HG02973 (cell line): ENCODE measurements around the gene UBC.
A peak's percentile ranks its signal among the peaks of the same experiment; 100 is the strongest.
"Not testable (repeated sequence)": the region's sequence is repeated elsewhere in the genome, so short reads cannot be mapped to it uniquely, and the experiment has no call there.

Experiments
- ATAC-seq: cut with Tn5 transposase; IDR thresholded peaks from one replicate; pipeline ENCODE4 v1.9.1; 2021; ENCODE audit warnings: moderate library complexity; ENCODE audit not compliant: unreplicated experiment

Gene UBC

DNA sequence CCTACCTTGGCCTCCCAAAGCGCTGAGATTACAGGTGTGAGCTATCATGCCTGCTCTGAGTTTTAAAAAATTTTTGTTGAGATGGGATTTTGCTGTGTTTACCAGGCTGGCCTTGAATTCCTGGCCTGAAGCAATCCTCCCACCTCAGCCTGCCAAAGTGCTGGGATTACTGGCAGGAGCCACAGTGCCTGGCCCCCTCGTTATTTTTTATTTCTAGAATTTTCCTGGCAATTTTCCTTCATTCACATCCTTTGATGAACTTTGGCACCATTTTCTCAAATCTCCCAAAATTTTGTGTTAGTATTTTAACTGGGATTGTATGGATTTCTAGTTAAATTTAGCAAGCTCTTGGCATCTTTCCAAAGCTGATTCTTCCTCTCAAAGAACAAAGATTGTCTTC is 26.2 kb downstream of the UBC start:
- no peak for ATAC-seq

DNA sequence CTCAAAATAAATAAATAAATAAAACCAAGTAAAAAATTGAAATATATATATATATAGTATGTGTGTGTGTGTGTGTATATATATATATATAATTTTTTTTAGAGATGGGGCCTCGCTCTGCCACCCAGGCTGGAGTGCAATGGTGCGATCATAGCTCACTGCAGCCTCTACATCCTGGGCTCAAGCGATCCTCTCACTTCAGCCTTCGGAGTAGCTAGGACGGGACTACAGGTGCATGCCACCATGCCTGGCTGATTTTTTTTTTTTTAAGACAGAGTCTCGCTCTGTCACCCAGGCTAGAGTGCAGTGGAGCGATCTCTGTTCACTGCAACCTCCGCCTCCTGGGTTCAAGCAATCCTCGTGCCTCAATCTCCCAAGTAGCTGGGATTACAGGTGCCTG is 26.7 kb downstream of the UBC start:
- ATAC-seq, result not testable (repeated sequence)

DNA sequence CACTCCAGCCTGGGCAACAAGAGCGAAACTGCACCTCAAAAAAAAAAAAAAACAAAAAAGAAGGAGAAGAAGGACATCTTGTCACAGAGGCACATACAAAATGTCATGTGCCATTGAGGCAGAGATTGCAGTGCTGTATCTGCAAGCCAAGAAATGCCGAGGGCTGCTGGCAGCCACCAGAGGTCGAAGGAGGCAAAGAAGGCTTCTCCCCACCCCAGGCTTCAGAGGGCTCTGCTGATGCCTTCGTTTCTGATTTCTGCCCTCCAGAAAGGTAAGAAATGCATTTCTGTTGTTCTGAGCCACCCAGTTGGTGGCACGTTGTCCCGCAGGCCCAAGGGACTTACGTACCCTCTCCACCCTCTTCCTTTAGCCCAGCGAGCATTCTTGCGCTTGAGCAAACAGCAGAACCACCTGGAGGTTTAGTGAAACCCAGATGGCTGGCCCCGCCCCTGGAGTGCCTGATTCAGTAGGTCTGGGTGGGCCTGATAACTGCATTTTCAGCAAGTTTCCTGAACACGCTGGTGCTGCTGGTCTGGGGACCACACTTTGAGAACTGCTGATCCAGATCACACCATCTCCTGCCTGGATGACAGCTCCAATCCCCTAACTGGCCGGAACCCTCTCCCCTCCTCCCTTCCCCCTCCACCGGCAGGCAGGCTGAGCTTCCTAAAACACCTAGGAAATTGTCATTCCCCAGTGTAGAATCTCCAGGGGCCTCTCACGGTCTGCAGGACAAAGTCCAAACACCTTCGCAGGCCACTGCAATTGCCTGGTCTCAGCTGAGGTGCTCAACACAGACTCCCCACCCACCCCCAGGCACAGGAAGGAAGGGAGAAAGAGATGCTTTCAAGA is 29.6 kb downstream of the UBC start:
- peak; percentile 78 for ATAC-seq

DNA sequence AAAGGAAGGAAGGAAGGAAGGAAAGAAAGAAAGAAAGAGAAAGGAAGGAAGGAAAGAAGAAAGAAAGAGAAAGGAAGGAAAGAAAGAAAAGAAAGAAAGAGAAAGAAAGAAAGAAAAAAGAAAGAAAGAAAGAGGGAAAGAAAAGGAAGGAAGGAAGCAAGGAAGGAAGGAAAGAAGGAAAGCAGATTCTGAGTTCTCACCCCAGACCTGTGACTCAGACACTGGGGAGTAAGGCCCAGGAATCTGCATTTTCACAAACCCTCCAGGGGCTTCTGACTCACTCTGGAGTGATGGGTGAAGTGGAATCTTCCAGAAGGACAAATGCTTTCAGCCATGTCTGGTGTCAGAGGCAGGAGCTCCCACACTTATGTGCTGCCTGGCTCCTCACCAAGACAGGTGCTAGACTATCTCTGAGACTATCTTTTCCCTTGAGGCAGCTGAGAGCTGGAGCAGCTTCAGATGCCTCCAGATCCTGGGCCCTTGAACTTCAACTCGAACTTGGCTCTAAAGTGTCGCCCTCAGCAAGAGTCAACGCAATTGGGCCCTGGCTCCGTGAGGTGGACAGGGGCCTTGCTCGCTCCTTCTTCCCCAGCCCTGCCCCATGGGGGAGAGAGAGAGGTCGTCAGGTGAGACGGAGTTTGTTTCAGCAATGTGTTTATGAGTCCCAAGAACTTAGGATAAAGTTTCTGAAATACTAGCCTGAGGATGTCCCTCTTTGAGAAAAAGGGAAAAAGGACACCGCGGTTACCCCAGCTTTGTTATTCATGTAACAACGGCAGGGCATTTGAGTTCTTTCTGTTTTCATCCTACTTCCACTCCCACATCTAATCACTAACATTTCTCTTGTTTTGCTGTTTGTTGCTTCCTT is 31.0 kb downstream of the UBC start:
- no peak for ATAC-seq

DNA sequence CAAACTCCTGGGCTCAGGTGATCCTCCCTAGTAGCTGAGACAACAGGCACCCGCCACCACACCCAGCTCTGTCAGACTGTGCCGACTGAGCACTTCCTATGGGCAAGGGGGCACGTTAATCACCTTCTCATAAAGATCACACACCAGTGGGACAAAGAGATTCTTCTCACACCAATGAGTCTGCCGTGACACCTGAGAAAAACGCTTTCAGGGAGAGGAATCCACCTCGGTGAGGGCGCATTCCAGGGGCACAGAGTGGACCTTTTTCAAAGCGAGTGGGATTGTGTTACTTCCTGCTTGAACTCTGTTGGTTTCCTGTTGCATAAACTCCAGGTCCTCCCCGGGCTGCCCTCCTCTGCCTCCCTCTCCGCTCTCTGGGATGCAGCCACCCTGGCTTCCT is 33.3 kb downstream of the UBC start:
- no peak for ATAC-seq

DNA sequence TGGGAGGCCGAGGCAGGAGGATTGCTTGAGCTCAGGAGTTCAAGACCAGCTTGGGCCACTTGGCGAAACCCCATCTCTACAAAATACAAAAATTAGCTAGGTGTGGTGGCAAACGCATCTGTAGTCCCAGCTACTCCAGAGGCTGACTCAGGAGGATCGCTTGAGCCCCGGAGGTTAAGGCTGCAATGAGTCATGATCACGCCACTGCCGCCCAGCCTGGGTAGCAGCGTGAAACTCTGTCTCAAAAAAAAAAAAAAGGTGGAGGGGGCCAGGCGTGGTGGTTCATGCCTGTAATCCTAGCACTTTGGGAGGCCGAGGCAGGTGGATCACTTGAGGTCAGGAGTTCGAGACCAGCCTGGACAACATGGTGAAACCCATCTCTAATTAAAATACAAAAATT is 34.1 kb downstream of the UBC start:
- not testable (repeated sequence) for ATAC-seq

DNA sequence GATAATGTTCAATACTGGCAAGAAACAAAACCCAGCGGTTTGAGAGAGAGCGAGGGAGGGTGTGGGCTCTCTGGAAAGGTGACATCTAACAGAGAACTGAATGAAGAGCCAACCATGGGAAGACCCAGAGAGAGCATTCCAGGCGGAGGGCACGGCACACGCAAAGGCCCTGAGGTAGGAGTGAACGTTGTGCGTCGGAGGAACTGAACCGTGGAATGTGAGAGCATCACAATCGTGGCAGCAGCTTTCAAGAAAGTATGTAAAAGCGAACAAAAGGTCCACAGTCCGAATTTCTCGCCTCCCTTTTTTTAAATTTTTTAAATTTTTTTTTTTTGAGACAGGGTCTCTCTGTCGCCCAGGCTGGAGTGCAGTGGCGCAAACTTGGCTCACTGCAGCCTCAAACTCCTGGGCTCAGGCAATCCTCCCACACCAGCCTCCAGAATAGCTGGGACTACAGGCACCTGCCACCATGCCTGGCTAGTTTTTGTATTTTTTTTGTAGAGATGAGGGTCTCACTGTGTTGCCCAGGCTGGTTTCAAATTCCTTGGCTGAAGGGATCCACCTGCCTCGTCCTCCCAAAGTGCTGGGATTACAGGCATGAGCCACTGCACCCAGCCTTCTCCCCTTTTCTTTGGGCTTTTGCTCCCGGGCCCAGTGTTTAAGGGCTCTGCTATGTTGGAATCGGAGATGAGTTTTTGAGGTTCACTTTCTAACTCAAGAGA is 35.5 kb downstream of the UBC start:
- no peak for ATAC-seq

DNA sequence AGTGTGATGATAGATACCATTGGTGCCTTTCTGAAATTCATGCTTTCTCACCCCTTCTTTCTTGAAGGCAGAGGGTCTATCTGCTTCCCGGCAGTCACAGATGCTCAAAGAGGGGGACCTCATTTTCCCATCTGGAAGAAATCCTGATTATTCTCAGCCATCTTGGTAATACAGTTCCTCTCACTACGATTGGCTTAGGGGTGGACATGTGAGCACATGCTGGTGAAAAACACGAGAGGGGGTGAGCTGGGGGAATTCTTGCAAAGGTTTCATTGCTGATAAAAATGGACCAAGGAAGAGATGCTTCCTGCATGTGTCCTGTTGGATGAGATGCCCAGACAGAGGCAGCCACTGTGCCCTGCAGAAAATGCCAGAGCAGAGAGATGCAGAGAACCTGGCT is 37.0 kb downstream of the UBC start:
- no peak for ATAC-seq

DNA sequence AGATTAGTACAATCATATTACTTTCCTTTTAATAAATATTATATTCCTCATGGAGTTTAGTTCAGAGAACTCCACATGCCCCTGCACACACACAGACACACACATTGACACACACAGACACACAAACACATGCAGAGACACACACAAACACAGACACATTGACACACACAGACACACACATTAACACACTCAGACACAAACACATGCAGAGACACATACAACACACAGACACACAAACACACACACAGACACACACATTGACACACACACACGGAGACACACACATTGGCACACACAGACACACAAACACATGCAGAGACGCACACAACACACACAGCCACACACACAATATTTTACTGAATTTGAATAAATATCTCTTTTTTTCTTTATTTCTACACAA is 38.3 kb downstream of the UBC start:
- no peak for ATAC-seq

DNA sequence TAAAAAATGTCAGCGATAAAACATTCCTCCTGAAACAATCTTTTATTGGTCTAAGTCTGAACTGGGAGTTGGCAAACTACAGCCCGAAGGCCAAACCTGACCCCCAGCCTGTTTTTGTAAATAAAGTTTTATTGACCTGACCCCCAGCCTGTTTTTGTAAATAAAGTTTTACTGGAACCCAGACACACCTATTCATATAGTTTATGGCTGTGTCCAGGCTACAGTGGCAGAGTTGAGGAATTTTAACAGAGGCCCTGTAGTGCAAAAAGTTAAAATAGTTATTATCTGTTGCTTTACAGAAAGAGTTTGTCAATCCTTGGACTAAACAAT is 38.7 kb downstream of the UBC start:
- no peak for ATAC-seq

DNA sequence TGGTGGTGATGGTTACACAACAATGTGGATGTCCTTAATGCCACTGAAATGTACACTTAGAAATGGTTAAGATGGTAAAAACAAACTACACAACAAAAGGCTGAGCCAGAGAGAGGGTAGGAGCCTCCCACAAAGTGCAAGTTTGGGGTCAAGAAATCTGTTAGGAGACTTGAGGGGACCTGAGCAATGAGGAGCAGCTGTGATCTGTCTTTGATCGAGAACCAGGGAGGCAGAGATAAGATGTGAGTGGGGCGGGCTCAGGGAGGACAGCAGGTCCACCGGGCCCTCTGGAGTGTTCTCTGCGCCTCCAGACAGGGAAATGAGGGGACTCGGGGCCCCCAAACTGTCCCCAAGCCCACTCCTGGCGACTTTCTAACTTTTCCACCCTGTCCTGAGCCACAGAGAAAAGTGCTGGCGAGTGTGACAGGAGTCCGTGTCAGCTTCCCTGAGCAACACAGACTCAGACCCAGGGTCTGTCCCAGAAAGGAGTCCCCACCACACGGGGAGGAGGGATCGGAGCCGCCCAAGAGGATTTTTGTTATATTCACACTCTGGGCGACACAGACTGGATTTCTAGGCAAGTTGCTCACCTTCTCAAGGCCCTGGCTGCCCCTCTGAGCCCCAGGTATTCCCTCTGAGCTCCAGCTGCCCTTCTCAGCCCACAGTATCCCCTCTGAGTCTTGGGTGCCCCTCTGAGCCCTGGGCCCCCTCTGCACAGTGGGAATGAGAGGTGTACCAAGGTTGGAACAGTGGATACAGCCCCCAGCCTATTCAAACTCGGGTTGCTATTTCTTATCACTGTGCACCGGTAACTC is 39.3 kb downstream of the UBC start:
- no peak for ATAC-seq

DNA sequence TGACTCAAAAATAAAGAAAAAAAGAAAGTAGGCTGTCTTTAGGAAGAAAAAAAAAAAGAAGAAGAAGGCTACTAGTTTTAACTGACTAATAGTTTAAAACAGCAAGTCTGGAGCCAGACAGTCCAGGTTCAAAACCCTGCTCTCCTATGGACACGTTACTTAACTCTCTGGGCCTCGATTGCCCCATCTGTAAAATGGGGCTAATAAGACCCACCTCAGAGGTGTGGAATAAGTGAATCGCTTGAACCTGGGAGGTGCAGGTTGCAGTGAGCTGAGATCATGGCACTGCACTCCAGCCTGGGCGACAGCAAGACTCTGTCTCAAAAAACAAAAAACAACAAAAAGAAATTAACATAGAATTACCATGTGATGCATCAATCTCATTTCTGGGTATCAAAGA is 40.3 kb downstream of the UBC start:
- no peak for ATAC-seq

DNA sequence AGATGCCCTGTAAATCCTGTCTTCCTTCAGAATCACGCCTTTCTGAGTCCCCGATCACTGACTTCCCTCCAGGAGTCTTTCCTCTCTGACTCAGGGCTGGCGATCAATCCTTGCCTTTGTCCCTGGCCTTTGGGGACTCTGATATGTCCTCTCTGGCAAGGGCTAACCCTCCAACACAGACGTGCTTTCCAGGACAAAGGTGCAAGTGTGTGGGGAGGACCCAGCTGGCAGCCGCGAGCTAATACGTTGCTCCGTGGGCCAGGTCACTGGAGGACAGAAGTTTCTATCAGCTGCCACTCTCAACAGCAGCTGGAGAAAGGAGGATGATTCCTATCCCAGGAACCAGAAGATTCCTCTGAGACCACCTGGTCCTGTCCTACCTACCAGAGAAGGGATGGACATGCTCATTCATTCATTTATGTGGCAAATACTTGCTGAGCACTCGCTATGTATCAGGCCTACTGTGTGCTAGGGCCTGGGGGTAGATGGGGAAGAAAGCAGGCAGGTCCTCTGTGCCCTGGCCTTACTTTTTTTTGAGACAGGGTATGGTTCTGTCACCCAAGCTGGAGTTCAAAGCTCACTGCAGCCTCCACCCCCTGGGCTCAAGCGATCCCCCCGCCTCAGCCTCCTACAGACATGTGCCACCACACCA is 42.3 kb downstream of the UBC start:
- no peak for ATAC-seq

DNA sequence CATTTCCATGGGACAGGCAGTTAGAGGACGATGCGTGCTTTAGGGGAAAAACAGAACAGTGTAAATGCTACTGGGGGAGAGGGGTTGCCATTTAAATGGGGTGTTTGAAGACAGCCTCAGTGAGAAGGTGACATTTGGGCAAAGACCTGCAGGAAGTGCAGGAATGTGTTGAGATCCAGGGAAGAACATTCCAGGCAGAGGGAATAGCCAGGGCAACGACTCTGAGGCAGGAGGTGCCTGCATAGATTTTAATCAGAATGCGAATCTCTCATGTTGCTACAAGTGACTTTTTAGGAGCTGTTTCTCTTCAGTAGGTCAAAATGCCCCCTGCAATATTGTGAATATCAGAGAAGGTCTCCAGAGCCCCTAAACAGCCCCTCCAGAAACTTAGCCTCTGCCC is 43.2 kb downstream of the UBC start:
- no peak for ATAC-seq

DNA sequence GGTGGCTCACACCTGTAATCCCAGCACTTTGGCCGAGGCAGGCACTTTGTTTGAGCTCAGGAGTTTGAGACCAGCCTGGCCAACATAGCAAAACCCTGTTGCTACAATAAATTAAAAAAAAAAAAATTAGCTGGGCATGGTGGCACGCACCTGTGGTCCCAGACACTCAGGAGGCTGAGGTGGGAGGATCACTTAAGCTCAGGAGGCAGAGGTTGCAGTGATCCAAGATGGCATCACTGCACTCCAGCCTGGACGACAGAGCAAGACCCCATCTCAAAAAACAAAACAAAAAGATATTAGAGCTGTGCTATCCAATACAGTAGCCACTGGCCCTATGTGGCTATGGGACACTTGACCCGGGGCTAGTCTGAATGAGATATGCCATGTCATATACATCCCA is 43.9 kb downstream of the UBC start:
- no peak for ATAC-seq

DNA sequence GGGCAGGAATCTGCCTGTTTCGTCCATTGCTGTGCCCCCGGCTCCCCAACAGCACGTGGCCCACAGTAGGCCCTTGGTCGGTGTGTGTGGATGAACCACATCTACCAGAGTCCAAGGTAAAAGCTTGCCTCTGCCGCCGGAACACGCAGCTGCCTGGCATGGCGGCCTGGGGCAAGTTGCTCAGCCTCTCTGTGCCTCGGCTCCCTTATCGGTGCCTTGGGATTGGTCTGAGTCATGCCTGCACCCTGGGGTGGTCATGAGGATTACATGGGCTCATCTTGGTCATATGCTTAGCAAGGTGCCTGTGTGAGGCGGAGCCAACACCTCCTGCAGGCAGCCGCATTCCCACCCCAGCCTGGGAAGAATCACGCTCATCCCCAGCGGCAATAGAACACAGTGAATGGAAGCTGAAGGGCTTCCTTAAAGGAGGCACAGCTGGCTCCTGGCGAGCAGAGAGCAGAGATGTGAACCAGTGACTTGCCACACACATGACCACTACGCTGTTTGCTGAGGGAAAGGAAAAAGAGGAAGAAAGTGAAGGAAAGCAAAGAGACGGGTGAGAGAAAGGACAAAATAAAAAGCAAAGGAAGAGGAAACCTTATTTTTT is 45.3 kb downstream of the UBC start:
- no peak for ATAC-seq

DNA sequence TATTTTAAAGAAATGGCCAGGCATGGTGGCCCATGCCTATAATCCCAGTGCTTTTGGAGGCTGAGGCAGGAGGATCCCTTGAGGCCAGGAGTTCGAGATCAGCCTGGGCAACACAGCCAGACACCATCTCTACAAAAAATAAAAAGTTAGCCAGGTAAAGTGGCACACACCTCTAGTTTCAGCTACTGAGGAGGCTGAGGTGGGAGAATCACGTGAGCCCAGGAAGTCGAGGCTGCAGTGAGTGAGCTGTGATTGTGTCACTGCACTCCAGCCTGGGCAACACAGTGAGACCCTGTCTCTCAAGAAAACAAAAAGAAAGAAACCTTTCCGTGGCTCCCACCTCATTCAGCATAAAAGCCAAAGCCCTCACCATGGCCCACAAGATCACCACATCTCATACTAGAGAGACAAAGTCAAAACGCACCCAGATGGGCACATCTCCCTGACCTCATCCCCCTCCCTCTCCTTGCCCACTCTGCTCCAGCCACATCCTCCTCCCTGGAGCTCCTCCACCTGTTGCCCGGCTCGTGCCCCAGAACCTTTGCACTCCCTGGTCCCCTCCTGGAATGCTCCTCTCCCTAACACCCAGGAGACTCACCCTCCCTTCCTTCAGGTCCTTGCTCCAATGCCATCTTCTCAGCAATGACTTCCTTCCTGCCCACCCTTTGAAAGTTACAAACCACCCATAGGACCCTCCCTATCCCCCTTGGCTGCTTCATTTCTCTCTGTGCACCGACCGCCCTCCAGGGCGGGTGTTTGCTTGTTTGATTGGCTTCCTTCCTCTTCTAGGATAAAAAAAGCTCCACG is 46.0 kb downstream of the UBC start:
- ATAC-seq, result no peak

DNA sequence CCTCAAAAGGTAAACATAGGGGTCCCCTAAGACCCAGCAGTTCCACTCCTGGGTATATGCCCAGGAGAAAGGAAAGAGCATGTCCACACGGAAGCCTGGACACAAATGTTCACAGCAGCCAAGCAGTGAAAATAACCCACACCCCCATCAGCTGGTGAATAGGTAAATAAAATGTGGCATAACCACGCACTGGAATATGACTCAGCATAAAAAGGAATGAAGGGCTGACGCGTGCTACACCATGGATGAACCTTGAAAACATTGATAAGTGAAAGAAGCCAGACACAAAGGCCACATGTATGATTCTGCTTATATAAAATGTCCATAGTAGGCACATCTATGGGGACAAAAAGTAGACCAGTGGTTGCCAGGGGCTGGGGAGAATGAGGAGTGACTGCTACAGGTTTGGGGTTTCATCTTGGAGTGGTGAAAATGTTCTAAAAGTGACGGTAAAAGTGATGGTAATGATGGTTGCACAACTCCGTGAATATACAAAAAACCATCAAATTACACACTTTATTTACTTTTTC is 47.0 kb downstream of the UBC start:
- ATAC-seq, result no peak

DNA sequence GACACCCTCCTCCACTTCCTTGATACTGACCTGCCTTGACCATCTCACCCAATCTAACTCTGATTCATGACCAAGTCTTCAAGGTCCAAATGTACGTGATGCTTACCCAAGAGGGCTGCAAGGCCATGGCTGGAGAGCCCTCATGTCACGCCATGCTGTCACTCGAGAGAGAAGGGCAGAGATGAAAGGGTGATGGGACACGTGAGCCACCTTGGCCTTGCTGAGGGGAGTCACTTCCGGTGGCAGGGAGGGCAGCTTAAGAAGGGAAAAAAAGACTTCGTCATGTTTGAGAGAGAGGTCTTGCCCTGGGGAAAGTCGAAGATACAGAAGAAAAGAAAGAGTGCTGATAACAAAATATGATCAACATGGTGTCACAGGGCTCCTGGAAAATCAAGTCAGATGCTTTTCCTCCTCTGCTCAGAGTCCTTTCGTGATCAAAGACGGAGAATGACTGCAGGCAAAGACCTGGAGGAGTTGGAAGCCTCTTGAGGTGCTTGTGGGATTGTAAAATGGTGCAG is 47.5 kb downstream of the UBC start:
- no peak for ATAC-seq
